Fibroblast of the aortic adventitia (primary cell): ENCODE measurements around the gene EDEM1. TPM values are rescaled to one million over a fixed set of nuclear protein-coding genes. Genes with fewer than 3 reads are reported as not detected.

Source experiments
- DNase-seq: peaks from one replicate; pipeline ENCODE4 v3.0.0-alpha.2; 2010; ENCODE audit warnings: low read depth
- H3K4me3 ChIP-seq: 2 replicates; pipeline ENCODE4 v1.5.1; 2011; ENCODE audit warnings: low read depth, mild to moderate bottlenecking, control low read depth, low read length, moderate library complexity
- total RNA-seq: library from RNA; depleted of rRNA; stranded (reverse); fragments of >200 nt; gene quantifications from 2 replicates; pipeline ENCODE4 v1.2.3, GENCODE V29; 2012; ENCODE audit warnings: low replicate concordance
- TF ChIP-seq, protein P1 (sequence below): IDR thresholded peaks from 2 replicates; pipeline ENCODE4 v1.5.1; 2011; ENCODE audit warnings: mild to moderate bottlenecking, low read length, control low read depth, inconsistent platforms; ENCODE audit not compliant: insufficient read depth

EDEM1 gene
- total RNA-seq, 1 donor = 32.6 TPM

DNA sequence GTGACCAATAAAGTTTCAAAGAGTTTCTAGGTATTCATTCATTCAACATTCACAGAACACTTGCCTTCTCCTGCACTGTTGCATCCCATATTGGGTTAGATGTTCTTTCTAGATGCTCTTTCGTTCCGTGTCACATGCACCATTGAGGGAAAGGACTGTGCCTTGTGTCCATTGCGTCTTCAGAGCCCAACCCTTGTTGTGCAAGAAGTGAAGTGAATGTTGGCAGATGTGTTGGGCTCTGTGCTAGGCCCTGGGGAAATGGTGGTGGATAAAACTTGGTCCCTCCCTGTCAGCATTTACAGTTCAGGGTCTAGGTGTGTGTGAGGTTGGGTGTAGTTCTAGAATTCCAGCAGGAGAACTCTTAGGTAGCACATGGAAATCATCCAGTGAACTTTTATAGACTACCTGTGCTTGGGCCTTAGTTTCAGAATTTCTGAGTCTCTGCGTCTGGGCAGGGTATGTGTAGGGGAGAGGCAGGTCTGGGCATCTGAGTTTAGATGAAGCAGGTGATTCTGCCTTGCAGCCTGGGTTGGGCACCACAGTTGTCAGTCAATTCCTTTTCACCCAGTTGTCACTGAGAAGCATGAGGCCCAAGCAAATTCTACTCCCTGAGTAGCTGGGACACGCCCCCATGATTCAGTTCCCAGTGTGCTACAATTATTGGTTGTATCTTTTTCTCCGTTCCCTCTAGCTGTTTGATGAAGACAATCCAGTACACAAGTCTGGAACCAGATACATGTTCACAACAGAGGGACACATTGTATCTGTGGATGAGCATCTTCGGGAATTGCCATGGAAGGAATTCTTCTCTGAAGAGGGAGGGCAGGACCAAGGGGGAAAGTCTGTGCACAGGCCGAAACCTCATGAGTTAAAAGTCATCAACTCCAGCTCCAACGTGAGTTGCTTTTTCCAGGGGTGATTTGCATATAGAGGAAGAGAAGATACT lies 25.4 kb downstream of the EDEM1 start:
- TF ChIP-seq, protein P1, sequence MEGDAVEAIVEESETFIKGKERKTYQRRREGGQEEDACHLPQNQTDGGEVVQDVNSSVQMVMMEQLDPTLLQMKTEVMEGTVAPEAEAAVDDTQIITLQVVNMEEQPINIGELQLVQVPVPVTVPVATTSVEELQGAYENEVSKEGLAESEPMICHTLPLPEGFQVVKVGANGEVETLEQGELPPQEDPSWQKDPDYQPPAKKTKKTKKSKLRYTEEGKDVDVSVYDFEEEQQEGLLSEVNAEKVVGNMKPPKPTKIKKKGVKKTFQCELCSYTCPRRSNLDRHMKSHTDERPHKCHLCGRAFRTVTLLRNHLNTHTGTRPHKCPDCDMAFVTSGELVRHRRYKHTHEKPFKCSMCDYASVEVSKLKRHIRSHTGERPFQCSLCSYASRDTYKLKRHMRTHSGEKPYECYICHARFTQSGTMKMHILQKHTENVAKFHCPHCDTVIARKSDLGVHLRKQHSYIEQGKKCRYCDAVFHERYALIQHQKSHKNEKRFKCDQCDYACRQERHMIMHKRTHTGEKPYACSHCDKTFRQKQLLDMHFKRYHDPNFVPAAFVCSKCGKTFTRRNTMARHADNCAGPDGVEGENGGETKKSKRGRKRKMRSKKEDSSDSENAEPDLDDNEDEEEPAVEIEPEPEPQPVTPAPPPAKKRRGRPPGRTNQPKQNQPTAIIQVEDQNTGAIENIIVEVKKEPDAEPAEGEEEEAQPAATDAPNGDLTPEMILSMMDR = no peak
- H3K4me3 ChIP-seq = no peak overlapping the region
- no peak for DNase-seq

DNA sequence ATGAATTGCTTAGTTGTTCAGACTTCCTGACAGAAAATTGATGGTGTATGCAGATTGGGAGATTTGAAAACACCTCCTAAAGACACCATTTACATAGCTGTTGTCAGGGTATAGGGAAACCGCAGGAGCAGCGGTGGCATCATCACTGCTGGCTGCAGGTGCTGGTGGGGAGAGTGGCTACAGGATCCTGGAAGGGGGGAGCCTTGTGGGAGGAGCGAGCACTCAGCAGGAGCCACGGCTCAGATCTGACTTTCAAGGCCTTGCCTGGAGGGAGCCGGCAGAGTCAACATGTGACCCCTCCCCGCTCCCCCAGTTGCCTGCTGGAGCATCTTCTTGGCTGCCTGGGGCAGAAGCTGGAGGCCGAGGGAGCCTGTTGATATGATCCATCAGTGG lies 26.1 kb downstream of the EDEM1 start:
- TF ChIP-seq, protein P1 = no peak
- H3K4me3 ChIP-seq = no peak overlapping the region
- DNase-seq = no peak

DNA sequence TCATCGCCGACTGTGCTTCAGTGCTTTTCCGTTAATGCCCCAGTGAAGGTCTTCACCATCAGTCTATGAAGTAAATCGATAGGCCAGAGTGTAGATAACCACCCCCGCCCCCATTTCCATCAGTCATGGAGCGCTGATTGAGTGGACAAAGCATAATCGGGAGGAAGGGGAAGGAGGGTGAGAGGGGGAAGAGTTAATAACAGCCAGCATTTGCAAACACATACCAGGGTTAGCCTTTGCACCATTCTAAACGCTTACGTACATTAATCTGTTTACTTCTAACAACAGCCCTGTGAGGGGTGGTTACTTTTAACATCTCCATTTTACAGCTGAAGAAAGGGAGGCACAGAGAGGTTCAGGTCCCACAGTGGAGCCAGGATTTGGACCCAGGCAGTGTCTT lies 26.8 kb downstream of the EDEM1 start:
- TF ChIP-seq, protein P1 = no peak
- no peak overlapping the region for H3K4me3 ChIP-seq
- DNase-seq = no peak

DNA sequence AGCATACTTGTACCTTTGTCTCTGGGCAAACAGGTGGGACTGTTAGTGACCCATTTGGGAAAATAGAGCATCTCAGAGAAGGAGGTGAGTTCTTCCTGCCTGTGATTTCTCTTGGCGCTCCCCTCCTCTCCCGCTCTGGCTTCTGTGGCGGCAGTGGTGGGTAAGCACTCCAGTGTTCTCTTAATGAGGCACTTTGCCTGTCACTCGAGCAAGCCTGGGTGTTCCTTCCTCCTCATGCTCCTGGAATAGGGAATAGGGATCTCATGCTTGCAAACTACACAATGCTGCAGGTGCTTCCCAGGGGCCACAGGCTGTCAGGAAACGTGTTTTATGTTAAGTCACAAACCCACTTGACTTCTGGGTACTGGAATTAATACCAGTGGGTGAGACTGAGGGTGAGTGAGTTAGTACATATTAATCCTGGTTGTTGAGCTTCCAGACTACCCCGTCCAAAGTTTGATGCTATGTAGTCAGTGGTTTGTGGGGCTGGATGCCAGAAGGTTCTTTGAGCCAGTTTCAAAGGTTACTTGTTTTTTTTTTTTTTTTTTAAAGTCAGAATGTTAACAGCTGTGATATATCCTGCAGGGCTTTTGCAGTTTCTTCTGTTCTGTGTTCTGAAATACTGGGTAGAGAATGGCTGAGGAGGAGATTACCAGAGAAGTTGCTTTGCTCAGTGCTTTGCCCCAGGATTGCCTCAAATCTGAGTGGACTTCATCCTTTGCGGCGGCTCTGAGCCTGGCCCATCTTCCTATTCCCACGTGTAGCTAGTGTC lies 30.5 kb downstream of the EDEM1 start:
- H3K4me3 ChIP-seq = no peak overlapping the region
- TF ChIP-seq, protein P1 = no peak
- peak; percentile 91 for DNase-seq

DNA sequence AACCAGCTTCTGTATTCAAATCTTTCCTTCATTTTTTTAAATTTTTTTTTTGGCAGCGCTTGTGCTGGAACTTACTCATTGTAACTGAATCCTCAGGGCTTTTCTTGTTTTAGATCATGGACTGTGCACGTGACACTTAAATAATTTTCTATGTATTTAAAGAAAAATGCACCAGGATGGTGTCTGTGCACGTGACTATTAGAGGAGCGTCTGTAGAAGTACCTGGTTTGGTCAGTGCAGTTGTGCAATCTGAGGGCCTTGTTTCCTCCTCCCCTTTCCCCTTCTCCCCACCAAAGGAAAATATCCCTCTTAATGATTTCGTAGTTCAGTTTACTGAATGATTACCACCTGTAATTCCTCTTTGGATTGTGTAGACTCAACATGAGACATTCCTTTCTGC lies 31.3 kb downstream of the EDEM1 start:
- no peak overlapping the region for H3K4me3 ChIP-seq
- TF ChIP-seq, protein P1 = no peak
- DNase-seq = peak; percentile 47

DNA sequence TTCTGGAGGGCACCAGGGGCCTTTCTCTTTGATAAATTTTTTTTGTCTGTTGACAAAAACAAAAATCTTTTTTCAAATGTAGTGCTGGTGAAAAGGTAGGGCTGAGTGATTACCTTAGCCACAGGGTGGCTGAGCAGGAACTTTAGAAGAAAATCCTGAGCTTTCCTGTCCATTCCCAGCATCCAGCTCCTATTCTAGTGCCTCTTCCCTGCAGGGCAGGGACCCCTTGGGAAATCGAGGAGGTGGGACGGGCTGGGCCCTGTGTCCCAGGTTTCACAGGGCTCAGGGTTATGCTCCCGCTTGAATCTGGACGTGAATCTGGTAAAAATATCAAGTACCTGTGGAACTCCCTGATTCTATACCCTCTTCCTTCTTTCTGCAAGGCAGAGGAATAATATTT lies 31.7 kb downstream of the EDEM1 start:
- no peak overlapping the region for H3K4me3 ChIP-seq
- no peak for DNase-seq
- TF ChIP-seq, protein P1 = no peak
